C4-2B (cell line): ENCODE results near the gene SAMMSON.

Experiments
- H3K27ac ChIP-seq: fragments of 450-650 bp; 2 replicates; pipeline ENCODE4 v1.5.1; 2017
- ZFX ChIP-seq: fragments of 450-650 bp; IDR thresholded peaks from 2 replicates; pipeline ENCODE4 v1.6.1; 2017
- TF ChIP-seq, protein P1 (sequence below): fragments of 450-650 bp; conservative IDR thresholded peaks from 2 replicates; pipeline ENCODE4 v1.5.1; 2017; ENCODE audit warnings: mild to moderate bottlenecking

Gene SAMMSON

DNA sequence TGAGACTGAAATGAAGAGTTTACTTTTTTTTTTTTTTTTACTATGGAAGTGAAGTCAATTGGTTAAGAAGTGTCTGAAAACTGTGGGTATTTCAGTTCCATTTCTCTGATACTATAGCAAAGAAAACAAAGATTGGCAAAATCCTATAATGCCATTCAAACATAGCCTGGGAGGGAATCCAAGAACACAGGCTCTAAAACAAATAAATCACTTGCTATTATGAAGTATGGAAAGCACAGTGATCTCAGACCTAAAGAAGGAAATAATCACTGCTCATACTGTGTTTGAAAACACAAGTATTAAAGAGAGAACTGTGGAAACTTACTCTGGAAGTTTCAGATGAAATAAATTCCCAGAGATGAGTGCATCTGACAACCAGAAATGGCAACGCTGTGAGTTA is 12.0 kb downstream of the SAMMSON start:
- H3K27ac ChIP-seq: no peak overlapping the region; the same call in 1 of the 2 replicates
- TF ChIP-seq ZFX: no peak
- TF ChIP-seq, protein P1, sequence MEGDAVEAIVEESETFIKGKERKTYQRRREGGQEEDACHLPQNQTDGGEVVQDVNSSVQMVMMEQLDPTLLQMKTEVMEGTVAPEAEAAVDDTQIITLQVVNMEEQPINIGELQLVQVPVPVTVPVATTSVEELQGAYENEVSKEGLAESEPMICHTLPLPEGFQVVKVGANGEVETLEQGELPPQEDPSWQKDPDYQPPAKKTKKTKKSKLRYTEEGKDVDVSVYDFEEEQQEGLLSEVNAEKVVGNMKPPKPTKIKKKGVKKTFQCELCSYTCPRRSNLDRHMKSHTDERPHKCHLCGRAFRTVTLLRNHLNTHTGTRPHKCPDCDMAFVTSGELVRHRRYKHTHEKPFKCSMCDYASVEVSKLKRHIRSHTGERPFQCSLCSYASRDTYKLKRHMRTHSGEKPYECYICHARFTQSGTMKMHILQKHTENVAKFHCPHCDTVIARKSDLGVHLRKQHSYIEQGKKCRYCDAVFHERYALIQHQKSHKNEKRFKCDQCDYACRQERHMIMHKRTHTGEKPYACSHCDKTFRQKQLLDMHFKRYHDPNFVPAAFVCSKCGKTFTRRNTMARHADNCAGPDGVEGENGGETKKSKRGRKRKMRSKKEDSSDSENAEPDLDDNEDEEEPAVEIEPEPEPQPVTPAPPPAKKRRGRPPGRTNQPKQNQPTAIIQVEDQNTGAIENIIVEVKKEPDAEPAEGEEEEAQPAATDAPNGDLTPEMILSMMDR: no peak

DNA sequence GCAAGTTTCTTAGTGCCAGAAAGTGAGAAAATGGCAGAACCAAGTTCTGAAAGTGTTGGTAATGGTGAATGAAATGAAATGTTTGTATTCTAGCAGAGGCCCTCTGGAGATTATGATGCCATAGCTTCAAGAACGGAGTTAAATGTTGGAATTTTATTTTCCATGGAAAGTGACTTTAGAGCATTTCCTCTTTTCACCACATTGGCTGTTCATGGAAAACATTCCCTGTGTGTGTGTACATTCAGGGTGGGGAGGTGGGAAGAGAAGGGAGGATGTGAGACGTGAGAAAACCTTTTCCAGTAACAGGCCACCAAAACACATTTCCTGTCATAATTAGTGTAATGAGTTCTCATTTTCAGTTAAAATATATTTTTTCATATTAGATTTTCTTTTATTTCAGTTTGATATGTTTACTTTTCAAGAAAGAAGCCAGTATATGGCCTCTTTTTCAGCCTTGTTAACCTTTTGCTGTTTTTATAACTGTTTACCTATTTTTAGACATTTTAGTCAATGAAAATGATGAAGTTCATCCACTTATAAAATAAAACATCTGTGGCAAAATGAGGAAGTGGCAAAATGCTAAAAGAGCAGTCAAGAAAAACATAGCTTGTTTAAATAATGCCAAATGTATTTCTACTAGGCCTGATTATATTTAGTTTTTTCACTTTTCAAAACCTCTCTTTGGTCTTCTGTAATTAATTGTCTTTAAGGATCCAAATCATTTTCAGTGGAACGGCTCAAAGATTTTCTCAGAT is 21.6 kb downstream of the SAMMSON start:
- TF ChIP-seq ZFX: no peak
- TF ChIP-seq, protein P1: no peak
- no peak overlapping the region for H3K27ac ChIP-seq

DNA sequence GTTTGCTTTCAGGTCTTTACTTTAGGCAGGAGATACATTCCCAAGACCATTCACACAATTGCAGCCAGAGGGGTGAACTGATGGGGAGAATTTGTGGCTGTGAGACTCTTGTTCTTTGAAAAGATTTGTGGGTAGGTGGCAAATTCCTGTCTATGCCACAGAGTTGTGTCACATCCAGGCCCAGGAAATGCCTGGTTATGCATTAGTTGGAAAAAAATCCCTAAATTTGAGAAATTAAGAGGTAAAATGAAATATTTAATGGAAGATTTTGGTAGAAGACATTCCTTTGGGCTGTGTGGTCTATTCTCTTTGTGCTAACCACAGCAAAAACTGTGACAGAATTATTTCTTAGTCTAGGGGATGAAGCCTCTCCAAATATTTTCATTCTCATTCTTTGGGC is 28.8 kb downstream of the SAMMSON start:
- no peak overlapping the region for H3K27ac ChIP-seq
- TF ChIP-seq ZFX: no peak
- TF ChIP-seq, protein P1: no peak

DNA sequence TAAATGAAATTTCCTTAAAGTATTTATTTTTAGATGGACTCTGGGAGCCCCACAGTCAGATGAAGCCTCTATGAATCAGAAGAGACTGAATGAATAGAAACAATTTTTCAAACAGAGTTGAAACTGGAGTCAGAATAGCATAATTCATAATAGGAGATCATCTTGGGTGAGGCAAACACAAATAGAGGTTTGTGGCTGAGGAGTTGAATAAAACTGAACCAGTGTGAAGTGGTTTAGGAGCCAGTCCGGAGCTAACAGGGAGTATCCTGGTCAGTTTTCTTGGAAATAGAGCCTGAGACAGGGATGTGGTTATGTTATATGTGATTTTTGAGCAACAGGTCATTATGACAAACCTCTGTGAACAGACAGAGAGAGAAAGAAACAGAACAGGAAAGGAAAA is 39.2 kb downstream of the SAMMSON start:
- no peak overlapping the region for H3K27ac ChIP-seq
- no peak for TF ChIP-seq ZFX
- TF ChIP-seq, protein P1: no peak

DNA sequence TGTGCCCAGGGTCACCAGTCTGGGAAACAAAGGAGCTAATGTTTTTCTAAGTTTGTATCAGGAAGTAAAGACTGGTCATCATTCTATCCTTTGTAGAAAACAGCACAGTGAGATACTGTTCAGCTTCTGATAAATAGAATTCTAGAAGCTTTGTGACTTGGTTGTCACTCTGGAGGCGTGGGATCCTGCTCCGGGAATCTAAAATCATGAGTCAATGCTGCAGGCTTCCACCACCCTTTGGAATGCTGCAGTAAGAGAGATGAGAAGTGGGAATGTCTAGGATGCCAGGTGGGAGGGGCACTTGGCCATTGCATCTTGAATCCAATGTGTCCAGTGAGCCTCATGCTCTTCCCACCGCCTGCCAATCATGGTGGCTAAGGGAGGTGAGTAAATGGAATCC is 40.9 kb downstream of the SAMMSON start:
- TF ChIP-seq, protein P1: no peak
- TF ChIP-seq ZFX: no peak
- H3K27ac ChIP-seq: no peak overlapping the region

DNA sequence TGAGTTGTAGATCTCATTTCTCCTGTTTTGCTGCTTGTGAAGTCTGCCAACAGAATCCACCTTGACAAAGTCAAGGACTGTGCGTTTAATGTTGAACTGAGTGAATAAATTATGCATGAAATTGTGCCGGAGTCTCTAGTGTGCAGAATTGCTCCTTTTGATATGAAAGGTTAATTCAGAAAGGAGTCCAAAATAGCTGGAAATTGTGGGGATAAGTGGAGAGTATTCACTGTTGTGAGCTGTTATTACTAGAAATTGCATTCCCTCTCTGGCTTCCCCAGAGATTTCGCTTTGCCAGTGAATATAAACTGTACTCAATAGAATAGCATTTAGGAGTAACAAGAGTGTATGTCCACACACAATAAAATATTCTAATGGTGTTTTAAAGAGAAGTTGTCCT is 43.1 kb downstream of the SAMMSON start:
- H3K27ac ChIP-seq: no peak overlapping the region
- TF ChIP-seq, protein P1: no peak

DNA sequence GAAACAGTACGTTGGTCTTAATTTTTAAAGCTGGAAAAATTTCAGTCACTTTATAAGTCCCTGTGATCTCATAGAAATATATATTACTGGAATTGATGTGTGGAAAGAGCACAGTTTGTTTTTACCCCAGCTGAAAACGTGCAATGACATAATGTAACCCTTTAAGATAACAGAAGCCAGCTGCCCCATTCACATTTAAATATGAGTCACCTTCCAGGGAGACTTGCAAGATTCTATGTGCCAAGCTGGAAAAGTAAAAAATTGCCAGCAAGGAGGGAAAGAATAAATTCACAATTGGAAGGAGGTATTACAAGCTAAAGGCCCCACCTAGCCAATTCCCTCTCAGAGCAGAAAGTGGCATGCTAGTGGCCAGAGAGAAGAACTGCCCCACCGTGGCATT is 50.2 kb downstream of the SAMMSON start:
- TF ChIP-seq, protein P1: no peak
- no peak for TF ChIP-seq ZFX
- no peak overlapping the region for H3K27ac ChIP-seq
